GM23248 (cell line): ENCODE results near the gene LTB. TPM values are rescaled to one million over a fixed set of nuclear protein-coding genes. Genes with fewer than 3 reads are reported as not detected.

ENCODE experiments used
- DNase-seq: peaks from one replicate; pipeline ENCODE4 v3.0.0-alpha.2; 2015
- H2AFZ ChIP-seq: fragments of 200-600 bp; sonication (generic); 2 replicates; pipeline ENCODE4 v1.6.1; 2016; ENCODE audit warnings: antibody characterized with exemption
- H3F3A ChIP-seq: fragments of 200-600 bp; sonication (generic); 2 replicates; pipeline ENCODE4 v1.6.1; 2016; ENCODE audit warnings: mild to moderate bottlenecking, antibody characterized with exemption, mixed run types; ENCODE audit not compliant: insufficient read depth
- H3K27ac ChIP-seq: fragments of 200-600 bp; sonication (generic); 2 replicates; pipeline ENCODE4 v1.5.1; 2016; ENCODE audit warnings: mild to moderate bottlenecking
- H3K27me3 ChIP-seq: fragments of 200-600 bp; sonication (generic); replicated peaks from 2 replicates; pipeline ENCODE4 v1.6.1; 2016; ENCODE audit warnings: mild to moderate bottlenecking; ENCODE audit not compliant: insufficient read depth
- H3K36me3 ChIP-seq: fragments of 200-600 bp; sonication (generic); 2 replicates; pipeline ENCODE4 v1.6.1; 2016; ENCODE audit warnings: low read depth, mild to moderate bottlenecking
- H3K4me1 ChIP-seq: fragments of 200-600 bp; sonication (generic); 2 replicates; pipeline ENCODE4 v1.6.1; 2016; ENCODE audit warnings: mild to moderate bottlenecking; ENCODE audit not compliant: insufficient read depth
- H3K4me2 ChIP-seq: fragments of 200-600 bp; sonication (generic); one replicate; pipeline ENCODE4 v1.6.1; 2016; ENCODE audit warnings: mild to moderate bottlenecking; ENCODE audit not compliant: unreplicated experiment
- H3K4me3 ChIP-seq: fragments of 200-600 bp; sonication (generic); 2 replicates; pipeline ENCODE4 v1.5.1; 2016; ENCODE audit warnings: mild to moderate bottlenecking
- H3K79me2 ChIP-seq: fragments of 200-600 bp; sonication (generic); 2 replicates; pipeline ENCODE4 v1.6.1; 2016; ENCODE audit warnings: mild to moderate bottlenecking; ENCODE audit not compliant: insufficient read depth
- H3K9ac ChIP-seq: fragments of 200-600 bp; sonication (generic); 2 replicates; pipeline ENCODE4 v1.6.1; 2016; ENCODE audit warnings: mild to moderate bottlenecking
- H3K9me2 ChIP-seq: fragments of 200-600 bp; sonication (generic); 2 replicates; pipeline ENCODE4 v1.6.1; 2016; ENCODE audit warnings: mixed run types, mild to moderate bottlenecking, moderate library complexity; ENCODE audit not compliant: insufficient read depth
- H3K9me3 ChIP-seq: fragments of 200-600 bp; sonication (generic); one replicate; pipeline ENCODE4 v1.6.1; 2017; ENCODE audit warnings: low read depth
- H4K20me1 ChIP-seq: fragments of 200-600 bp; sonication (generic); 2 replicates; pipeline ENCODE4 v1.6.0; 2016; ENCODE audit not compliant: insufficient read depth
- EZH2 ChIP-seq: fragments of 200-600 bp; sonication (generic); IDR thresholded peaks from 2 replicates; pipeline ENCODE4 v1.6.1; 2018; ENCODE audit warnings: antibody characterized with exemption, mild to moderate bottlenecking; ENCODE audit not compliant: insufficient read depth, poor library complexity, severe bottlenecking
- EZH2phosphoT487 ChIP-seq: fragments of 200-600 bp; sonication (generic); IDR thresholded peaks from 2 replicates; pipeline ENCODE4 v1.6.1; 2018; ENCODE audit warnings: antibody characterized with exemption, moderate library complexity, mild to moderate bottlenecking, low read depth; ENCODE audit not compliant: insufficient read depth
- WGBS, 2 experiments: methylation state at CpG; one replicate each; pipeline ENCODE4 v1.1.6; 2015 to 2017; ENCODE audit warnings: low lambda C conversion rate in 2 of 2, low coverage in 1 of 2; ENCODE audit errors: missing lambda C conversion rate in 2 of 2; 5-methylcytosine and 5-hydroxymethylcytosine counted together
- in situ Hi-C: fragments of 300-500 bp; cut with MboI; formaldehyde crosslinking; loops from 2 replicates; pipeline ENCODE4 v1.15.0; 2020
- polyA plus RNA-seq: library from polyadenylated mRNA; unstranded; fragments of >200 nt; fragmentation: Nextera tagmentation; extraction: Ambion mirVana; gene quantifications from 2 replicates; pipeline ENCODE4 v1.2.1, GENCODE V29; 2016
- total RNA-seq: library from RNA; depleted of rRNA; stranded (reverse); fragments of >200 nt; shearing (Covaris generic); gene quantifications from 2 replicates; pipeline ENCODE4 v1.2.3, GENCODE V29; 2014

Gene LTB
- total and polyA plus RNA-seq, 2 experiments from 2014 or later, result not detected

- no peaks in the 10 kb centered on the region for H3K9me2 ChIP-seq
- H3F3A ChIP-seq, result no peaks in the 10 kb centered on the region
- no peak overlapping the region for H3K4me3 ChIP-seq
- no peak for DNase-seq
- no peak overlapping the region for H2AFZ ChIP-seq
- no peaks in the 10 kb centered on the region for H3K79me2 ChIP-seq
- no peaks in the 10 kb centered on the region for H3K36me3 ChIP-seq
- H3K27ac ChIP-seq, result no peak overlapping the region
- WGBS, 2 experiments, result 67 to 69% methylated on average over 10 to 12 of the region's 12 CpGs
- H3K9ac ChIP-seq, result no peak overlapping the region
- in situ Hi-C loops, result no loop called here
- no peaks in the 10 kb centered on the region for H3K9me3 ChIP-seq
- H3K27me3 ChIP-seq, result no peaks in the 10 kb centered on the region
- no peaks in the 10 kb centered on the region for H4K20me1 ChIP-seq
- no peak overlapping the region for H3K4me2 ChIP-seq
- H3K4me1 ChIP-seq, result 0 out of 2 replicates have a peak, but pooled peaks cover 4% of the 10 kb centered on the region
- TF ChIP-seq EZH2 (no peak), EZH2phosphoT487 (no peak)
Measured at GRCh38 chr6:31587791-31588777, 5.9 kb upstream of the LTB start.

GRCh38 chr6:31586599-31587281 lies 4.5 kb upstream of the LTB start:
- no peaks in the 10 kb centered on the region for H3K27me3 ChIP-seq
- no peaks in the 10 kb centered on the region for H3K36me3 ChIP-seq
- no peaks in the 10 kb centered on the region for H4K20me1 ChIP-seq
- DNase-seq, result no peak
- no peak for TF ChIP-seq EZH2
- no peak for TF ChIP-seq EZH2phosphoT487
- no peak overlapping the region for H3K27ac ChIP-seq
- H3K4me1 ChIP-seq, result peaks cover 5% of the 10 kb centered on the region; the same call in 1 of the 2 replicates
- H3K79me2 ChIP-seq, result no peaks in the 10 kb centered on the region
- in situ Hi-C loops, result no loop called here
- H3K4me2 ChIP-seq, result no peak overlapping the region
- H3K9me2 ChIP-seq, result no peaks in the 10 kb centered on the region
- H3F3A ChIP-seq, result no peaks in the 10 kb centered on the region
- WGBS, 2 experiments, result 56 to 63% methylated on average over 9 of the region's 9 CpGs
- no peak overlapping the region for H3K9ac ChIP-seq
- no peaks in the 10 kb centered on the region for H3K9me3 ChIP-seq
- no peak overlapping the region for H3K4me3 ChIP-seq
- H2AFZ ChIP-seq, result no peak overlapping the region

GRCh38 chr6:31586008-31586407 lies 3.8 kb upstream of the LTB start, which contains the start of gene LST1:
TSS of gene LST1 (plus strand) at chr6:31586277. CDS start at chr6:31587300, 1,023 bp downstream.
- Histone ChIP-seq H3K4me2 (no peak within 1 kb of the TSS), H3K9ac (no peak within 1 kb of the TSS)

GRCh38 chr6:31585491-31585890 lies 3.3 kb upstream of the LTB start:
- DNase-seq, result peak; percentile 30
- no peak for TF ChIP-seq EZH2
- no peak for TF ChIP-seq EZH2phosphoT487

More at GRCh38 chr6:31586008-31586407, 3.8 kb upstream of the LTB start, which contains the start of gene LST1:
- peaks cover 8% of the 10 kb centered on the region; the same call in 1 of the 2 replicates for H3K4me1 ChIP-seq
- DNase-seq, result no peak
- no peaks in the 10 kb centered on the region for H4K20me1 ChIP-seq
- no peak within 1 kb of the TSS for H2AFZ ChIP-seq
- no peaks in the 10 kb centered on the region for H3K9me3 ChIP-seq
- no peak within 1 kb of the TSS for H3K4me3 ChIP-seq
- no peaks in the 10 kb centered on the region for H3K36me3 ChIP-seq
- TF ChIP-seq EZH2 (no peak), EZH2phosphoT487 (no peak)
- H3K27me3 ChIP-seq, result no peaks in the 10 kb centered on the region
- no peaks in the 10 kb centered on the region for H3F3A ChIP-seq
- H3K27ac ChIP-seq, result no peak within 1 kb of the TSS
- WGBS, 2 experiments, result 26 to 56% methylated on average over 1 of the region's 1 CpG
- in situ Hi-C loops, result no loop called here
- no peaks in the 10 kb centered on the region for H3K9me2 ChIP-seq
- H3K79me2 ChIP-seq, result no peaks in the 10 kb centered on the region

More at GRCh38 chr6:31585491-31585890, 3.3 kb upstream of the LTB start:
- Histone ChIP-seq H3K27ac (no peak overlapping the region), H3K4me2 (no peak overlapping the region), H3K4me1 (peaks cover 8% of the 10 kb centered on the region; the same call in 1 of the 2 replicates), H3K9ac (no peak overlapping the region), H3K79me2 (no peaks in the 10 kb centered on the region), H3K36me3 (no peaks in the 10 kb centered on the region), H3K4me3 (no peak overlapping the region), H3F3A (no peaks in the 10 kb centered on the region), H3K27me3 (no peaks in the 10 kb centered on the region), H3K9me2 (no peaks in the 10 kb centered on the region), H3K9me3 (no peaks in the 10 kb centered on the region), H2AFZ (no peak overlapping the region), H4K20me1 (no peaks in the 10 kb centered on the region)
- in situ Hi-C loops, result no loop called here
- 56 to 58% methylated on average over 2 of the region's 2 CpGs for WGBS, 2 experiments
